KMS-11 (cell line): ENCODE measurements around the gene CYP27C1.

ENCODE experiments used
- H2AFZ ChIP-seq: fragments of 200-600 bp; sonication (generic); 2 replicates; pipeline ENCODE4 v1.6.1; 2016; ENCODE audit warnings: antibody characterized with exemption, mixed run types, low read depth
- H3K27ac ChIP-seq: fragments of 200-600 bp; sonication (generic); 2 replicates; pipeline ENCODE4 v1.6.1; 2016; ENCODE audit warnings: mild to moderate bottlenecking, mixed run types
- H3K27me3 ChIP-seq: fragments of 200-600 bp; sonication (generic); 2 replicates; pipeline ENCODE4 v1.6.1; 2017; ENCODE audit warnings: mild to moderate bottlenecking, low read depth, mixed run types, moderate library complexity; ENCODE audit not compliant: insufficient read depth
- H3K36me3 ChIP-seq: fragments of 200-600 bp; sonication (generic); 2 replicates; pipeline ENCODE4 v1.6.1; 2017; ENCODE audit warnings: mild to moderate bottlenecking, mixed run types; ENCODE audit not compliant: insufficient read depth
- H3K4me1 ChIP-seq: fragments of 200-600 bp; sonication (generic); 2 replicates; pipeline ENCODE4 v1.6.1; 2016; ENCODE audit warnings: mild to moderate bottlenecking, low read depth, mixed run types; ENCODE audit not compliant: poor library complexity, severe bottlenecking
- H3K4me2 ChIP-seq: fragments of 200-600 bp; sonication (generic); 2 replicates; pipeline ENCODE4 v1.7.0; 2016; ENCODE audit warnings: mild to moderate bottlenecking, mixed run types
- H3K4me3 ChIP-seq: fragments of 200-600 bp; sonication (generic); IDR thresholded peaks from 2 replicates; pipeline ENCODE4 v1.6.1; 2017; ENCODE audit warnings: low read depth, low read length, mixed read lengths; ENCODE audit not compliant: insufficient read depth
- H3K79me2 ChIP-seq: fragments of 200-600 bp; sonication (generic); 2 replicates; pipeline ENCODE4 v1.6.1; 2016; ENCODE audit warnings: low read depth, mixed run types; ENCODE audit not compliant: insufficient read depth
- H3K9ac ChIP-seq: fragments of 200-600 bp; sonication (generic); 2 replicates; pipeline ENCODE4 v1.6.1; 2016; ENCODE audit warnings: mild to moderate bottlenecking, mixed run types
- H4K20me1 ChIP-seq: fragments of 200-600 bp; sonication (generic); 2 replicates; pipeline ENCODE4 v1.6.1; 2016; ENCODE audit warnings: mild to moderate bottlenecking, mixed run types; ENCODE audit not compliant: insufficient read depth
- TF ChIP-seq, protein P1 (sequence below): fragments of 200-600 bp; sonication (generic); conservative IDR thresholded peaks from 2 replicates; pipeline ENCODE4 v1.6.1; 2017; ENCODE audit warnings: low read depth, mild to moderate bottlenecking, antibody characterized with exemption, low read length, moderate library complexity, mixed read lengths

The CYP27C1 gene

DNA sequence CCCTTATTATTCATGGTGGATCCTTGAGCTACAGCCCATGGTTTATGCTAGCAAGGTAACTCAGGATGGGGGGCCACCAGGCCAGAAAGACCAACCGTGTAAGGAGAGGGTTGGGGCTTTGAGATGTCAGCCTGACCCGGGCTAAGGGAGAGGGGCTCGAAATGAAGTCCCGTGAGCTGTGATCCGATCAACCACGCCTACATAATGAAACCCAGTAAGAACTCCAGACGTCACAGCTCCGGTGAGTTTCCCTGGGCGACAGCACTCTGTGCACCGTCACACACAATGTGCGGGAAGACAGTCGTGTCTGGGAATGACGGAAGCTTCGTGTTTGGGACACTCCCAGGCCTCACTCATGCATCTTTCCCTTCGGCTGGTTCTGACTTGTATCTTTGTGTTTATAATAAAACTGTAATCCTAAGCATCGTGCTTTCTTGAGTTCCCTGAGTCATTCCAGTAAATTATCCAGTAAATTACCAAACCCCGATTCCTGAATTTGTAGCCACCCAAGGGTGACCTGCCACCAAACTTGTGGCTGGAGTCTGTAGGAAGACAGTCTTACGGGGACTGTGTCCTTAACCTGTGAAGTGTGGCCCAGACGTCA lies 44.2 kb downstream of the CYP27C1 start:
- Histone ChIP-seq H2AFZ (no peak overlapping the region), H3K36me3 (no peaks in the 10 kb centered on the region), H3K27ac (no peak overlapping the region), H4K20me1 (no peaks in the 10 kb centered on the region), H3K27me3 (no peaks in the 10 kb centered on the region), H3K9ac (no peak overlapping the region), H3K79me2 (no peaks in the 10 kb centered on the region), H3K4me3 (no peak overlapping the region), H3K4me1 (no peaks in the 10 kb centered on the region), H3K4me2 (no peak overlapping the region)
- TF ChIP-seq, protein P1, sequence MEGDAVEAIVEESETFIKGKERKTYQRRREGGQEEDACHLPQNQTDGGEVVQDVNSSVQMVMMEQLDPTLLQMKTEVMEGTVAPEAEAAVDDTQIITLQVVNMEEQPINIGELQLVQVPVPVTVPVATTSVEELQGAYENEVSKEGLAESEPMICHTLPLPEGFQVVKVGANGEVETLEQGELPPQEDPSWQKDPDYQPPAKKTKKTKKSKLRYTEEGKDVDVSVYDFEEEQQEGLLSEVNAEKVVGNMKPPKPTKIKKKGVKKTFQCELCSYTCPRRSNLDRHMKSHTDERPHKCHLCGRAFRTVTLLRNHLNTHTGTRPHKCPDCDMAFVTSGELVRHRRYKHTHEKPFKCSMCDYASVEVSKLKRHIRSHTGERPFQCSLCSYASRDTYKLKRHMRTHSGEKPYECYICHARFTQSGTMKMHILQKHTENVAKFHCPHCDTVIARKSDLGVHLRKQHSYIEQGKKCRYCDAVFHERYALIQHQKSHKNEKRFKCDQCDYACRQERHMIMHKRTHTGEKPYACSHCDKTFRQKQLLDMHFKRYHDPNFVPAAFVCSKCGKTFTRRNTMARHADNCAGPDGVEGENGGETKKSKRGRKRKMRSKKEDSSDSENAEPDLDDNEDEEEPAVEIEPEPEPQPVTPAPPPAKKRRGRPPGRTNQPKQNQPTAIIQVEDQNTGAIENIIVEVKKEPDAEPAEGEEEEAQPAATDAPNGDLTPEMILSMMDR = no peak

DNA sequence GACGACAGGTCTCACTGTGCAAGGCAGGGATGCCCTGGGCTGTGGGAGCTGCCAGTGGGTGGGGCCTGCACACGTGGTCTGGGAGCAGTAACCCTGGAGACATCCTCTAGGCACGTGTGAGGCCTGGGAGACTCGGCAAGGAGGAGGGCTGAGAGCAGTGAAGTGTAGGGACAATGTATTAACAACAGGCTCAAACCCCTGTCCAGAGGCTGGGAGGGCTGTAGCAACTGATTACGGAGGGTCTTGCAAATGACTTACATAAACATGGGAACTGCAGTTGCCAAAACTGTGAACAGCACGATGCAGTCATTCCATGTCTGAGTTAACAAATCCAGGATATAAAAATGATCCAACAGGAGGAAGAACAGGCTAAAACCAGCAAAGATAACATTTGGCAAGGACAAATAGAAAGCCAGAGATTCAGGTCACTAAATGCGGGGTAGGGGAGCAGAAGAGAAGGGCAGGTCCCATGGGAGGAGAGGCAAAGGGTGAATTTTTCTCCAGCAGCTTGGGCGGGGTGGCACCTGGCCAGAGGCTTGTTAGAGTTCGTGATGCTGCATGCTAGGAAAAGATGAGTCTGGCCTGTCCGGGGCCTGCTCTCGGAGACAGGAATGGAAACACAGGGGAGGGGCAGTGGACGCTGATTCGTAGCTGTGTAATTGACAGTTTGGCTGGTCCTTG lies 44.9 kb downstream of the CYP27C1 start:
- Histone ChIP-seq H2AFZ (no peak overlapping the region), H3K4me2 (no peak overlapping the region), H3K4me3 (no peak overlapping the region), H3K36me3 (no peaks in the 10 kb centered on the region), H3K27ac (no peak overlapping the region), H3K27me3 (no peaks in the 10 kb centered on the region), H3K9ac (no peak overlapping the region), H3K79me2 (no peaks in the 10 kb centered on the region), H3K4me1 (no peaks in the 10 kb centered on the region), H4K20me1 (no peaks in the 10 kb centered on the region)
- TF ChIP-seq, protein P1 = no peak

DNA sequence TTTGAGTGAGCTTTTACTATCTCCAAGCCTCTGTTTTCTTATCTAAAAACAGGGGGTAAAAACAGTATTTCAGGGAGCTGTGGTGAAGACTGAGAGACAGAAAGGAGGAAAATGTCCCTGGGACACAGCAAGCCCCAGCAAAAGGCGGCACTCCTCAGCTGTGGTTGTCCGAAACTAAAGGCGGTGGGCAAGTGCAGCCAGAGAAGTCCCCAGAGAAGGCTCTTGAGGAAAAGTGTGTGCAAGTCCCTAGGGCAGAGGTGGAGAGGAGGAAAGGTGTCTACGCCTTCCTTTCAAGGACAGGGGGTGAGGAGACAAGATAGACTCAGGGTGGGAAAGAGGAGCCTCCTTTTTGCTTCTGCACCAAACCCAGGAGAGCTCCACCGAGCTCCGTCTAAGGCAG lies 45.5 kb downstream of the CYP27C1 start:
- Histone ChIP-seq H3K4me3 (no peak overlapping the region), H3K4me2 (no peak overlapping the region), H3K9ac (no peak overlapping the region), H4K20me1 (no peaks in the 10 kb centered on the region), H3K79me2 (no peaks in the 10 kb centered on the region), H3K36me3 (no peaks in the 10 kb centered on the region), H3K4me1 (no peaks in the 10 kb centered on the region), H3K27ac (no peak overlapping the region), H2AFZ (no peak overlapping the region), H3K27me3 (no peaks in the 10 kb centered on the region)
- TF ChIP-seq, protein P1 = no peak

DNA sequence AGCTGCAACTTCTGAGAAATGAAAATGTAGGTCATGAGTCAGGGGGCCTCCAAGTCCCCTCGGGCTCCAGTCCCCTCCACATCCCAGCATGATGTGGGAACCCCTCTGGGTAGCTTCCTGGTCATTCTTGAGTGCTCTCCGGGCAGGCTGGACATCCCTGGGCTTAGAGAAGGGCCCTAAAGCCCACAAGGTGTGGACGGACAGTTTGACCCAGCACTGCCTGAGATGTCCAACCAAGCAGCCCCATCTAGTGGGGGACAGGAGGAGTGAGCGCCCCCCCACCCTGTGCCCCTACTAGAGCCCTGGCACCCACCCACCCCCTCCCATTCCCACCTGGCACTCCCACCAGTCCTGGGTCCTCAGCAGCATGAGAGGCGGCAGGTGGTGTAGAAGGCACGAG lies 46.0 kb downstream of the CYP27C1 start:
- Histone ChIP-seq H3K4me1 (no peaks in the 10 kb centered on the region), H3K79me2 (no peaks in the 10 kb centered on the region), H4K20me1 (no peaks in the 10 kb centered on the region), H3K4me3 (no peak overlapping the region), H3K9ac (no peak overlapping the region), H3K36me3 (no peaks in the 10 kb centered on the region), H3K27ac (no peak overlapping the region), H3K4me2 (no peak overlapping the region), H2AFZ (no peak overlapping the region), H3K27me3 (no peaks in the 10 kb centered on the region)
- TF ChIP-seq, protein P1 = no peak
